Lower leg skin (tissue), 4 donors: ENCODE results near the gene DNAJC17. TPM values are rescaled to one million over a fixed set of nuclear protein-coding genes. Genes with fewer than 3 reads are reported as not detected.
A peak's percentile ranks its signal among the peaks of the same experiment; 100 is the strongest.

ENCODE experiments used
- DNase-seq, 2 donors: peaks; one replicate each; pipeline ENCODE4 v3.0.0-alpha.2; 2019; ENCODE audit warnings: low spot score in 2 of 2
- H3K4me3 ChIP-seq: fragments of 200-600 bp; sonication (generic); 2 replicates; pipeline ENCODE4 v1.5.1; 2017; ENCODE audit warnings: mild to moderate bottlenecking, low read depth; ENCODE audit not compliant: poor library complexity, severe bottlenecking
- POLR2A ChIP-seq, 2 donors: fragments of 450-650 bp; IDR thresholded peaks; one replicate each; pipeline ENCODE4 v1.6.1; 2016 to 2017; ENCODE audit warnings: antibody characterized with exemption in 2 of 2, mild to moderate bottlenecking in 1 of 2, moderate library complexity in 1 of 2
- WGBS, 2 donors: methylation state at CpG; one replicate each; pipeline ENCODE4 v1.1.5; 2018; 5-methylcytosine and 5-hydroxymethylcytosine counted together
- intact Hi-C: fragments of 100-400 bp; cut with DNase I; formaldehyde crosslinking; loops from one replicate; pipeline ENCODE4 v1.15.0; 2023; ENCODE audit warnings: low total_unique reads
- total RNA-seq, 4 donors: library from RNA; depleted of rRNA; stranded (reverse); fragments of >200 nt; gene quantifications; one replicate each; pipeline ENCODE4 v1.1.0, GENCODE V29; 2016
- TF ChIP-seq, protein P1 (sequence below), 3 donors: fragments of 450-650 bp; IDR thresholded peaks; one replicate each; pipeline ENCODE4 v1.5.1; 2016; ENCODE audit warnings: antibody characterized with exemption in 3 of 3, mild to moderate bottlenecking in 3 of 3, moderate library complexity in 2 of 3

DNAJC17 gene, protein sequence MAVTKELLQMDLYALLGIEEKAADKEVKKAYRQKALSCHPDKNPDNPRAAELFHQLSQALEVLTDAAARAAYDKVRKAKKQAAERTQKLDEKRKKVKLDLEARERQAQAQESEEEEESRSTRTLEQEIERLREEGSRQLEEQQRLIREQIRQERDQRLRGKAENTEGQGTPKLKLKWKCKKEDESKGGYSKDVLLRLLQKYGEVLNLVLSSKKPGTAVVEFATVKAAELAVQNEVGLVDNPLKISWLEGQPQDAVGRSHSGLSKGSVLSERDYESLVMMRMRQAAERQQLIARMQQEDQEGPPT
- total RNA-seq, result 10 to 100 TPM; 16.5 to 53.1 (median 29.3) TPM

DNA sequence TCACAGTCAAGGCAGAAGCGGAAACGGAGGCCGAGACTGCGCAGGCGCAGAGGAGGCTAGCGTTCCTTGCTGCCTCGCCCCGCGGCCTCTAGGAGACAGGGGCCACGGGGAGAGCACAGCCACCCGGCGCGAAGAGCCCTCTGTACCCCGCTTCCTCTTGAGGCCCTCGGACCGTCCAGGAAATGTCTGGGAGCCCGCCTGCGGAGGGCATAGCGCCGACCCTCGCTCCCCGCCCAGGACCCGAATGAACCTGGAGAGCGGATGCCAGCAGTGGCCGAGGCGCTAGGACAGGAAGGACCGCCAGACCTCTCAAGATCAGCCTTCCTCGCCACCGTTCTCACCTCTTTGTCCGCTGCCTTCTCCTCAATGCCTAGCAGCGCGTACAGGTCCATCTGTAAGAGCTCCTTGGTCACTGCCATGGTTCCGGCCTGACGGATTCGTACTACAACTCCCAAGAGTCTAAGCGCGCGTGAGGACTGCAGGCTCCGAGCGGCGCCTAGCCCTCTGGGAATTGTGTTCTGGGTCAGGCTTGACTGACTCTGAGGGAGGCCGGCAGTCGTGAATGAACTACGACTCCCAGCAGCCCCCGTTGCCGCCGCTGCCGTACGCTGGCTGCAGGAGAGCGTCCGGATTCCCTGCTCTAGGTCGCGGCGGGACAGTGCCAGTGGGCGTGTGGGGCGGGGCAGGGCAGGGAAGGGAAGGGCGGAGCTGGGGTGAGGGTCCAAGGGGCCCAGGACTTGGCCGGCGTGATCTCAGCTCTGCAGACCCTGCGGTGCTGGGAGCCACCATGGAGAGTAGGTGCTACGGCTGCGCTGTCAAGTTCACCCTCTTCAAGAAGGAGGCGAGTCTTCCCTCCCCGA is at the start of gene DNAJC17, which contains the start of gene ZFYVE19:
TSS of gene DNAJC17 (minus strand) at position 446 of the 860 bp plus-strand sequence. CDS start at position 419, 27 bp downstream.
TSS of gene ZFYVE19 (plus strand) at position 62 of the 860 bp plus-strand sequence. CDS start at position 563, 501 bp downstream.
- TF ChIP-seq, protein P1, sequence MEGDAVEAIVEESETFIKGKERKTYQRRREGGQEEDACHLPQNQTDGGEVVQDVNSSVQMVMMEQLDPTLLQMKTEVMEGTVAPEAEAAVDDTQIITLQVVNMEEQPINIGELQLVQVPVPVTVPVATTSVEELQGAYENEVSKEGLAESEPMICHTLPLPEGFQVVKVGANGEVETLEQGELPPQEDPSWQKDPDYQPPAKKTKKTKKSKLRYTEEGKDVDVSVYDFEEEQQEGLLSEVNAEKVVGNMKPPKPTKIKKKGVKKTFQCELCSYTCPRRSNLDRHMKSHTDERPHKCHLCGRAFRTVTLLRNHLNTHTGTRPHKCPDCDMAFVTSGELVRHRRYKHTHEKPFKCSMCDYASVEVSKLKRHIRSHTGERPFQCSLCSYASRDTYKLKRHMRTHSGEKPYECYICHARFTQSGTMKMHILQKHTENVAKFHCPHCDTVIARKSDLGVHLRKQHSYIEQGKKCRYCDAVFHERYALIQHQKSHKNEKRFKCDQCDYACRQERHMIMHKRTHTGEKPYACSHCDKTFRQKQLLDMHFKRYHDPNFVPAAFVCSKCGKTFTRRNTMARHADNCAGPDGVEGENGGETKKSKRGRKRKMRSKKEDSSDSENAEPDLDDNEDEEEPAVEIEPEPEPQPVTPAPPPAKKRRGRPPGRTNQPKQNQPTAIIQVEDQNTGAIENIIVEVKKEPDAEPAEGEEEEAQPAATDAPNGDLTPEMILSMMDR (IDR thresholded peaks at IDR 0.05), result no peak
- no peak for TF ChIP-seq POLR2A (IDR thresholded peaks at IDR 0.05)
- DNase-seq, result peak; percentile 98 to 99
- intact Hi-C loops, result no loop called here
- 0% methylated on average over 52 to 55 of the region's 64 CpGs for WGBS, 2 donors
- peak within 1 kb of the TSS; percentile 94 for H3K4me3 ChIP-seq

DNA sequence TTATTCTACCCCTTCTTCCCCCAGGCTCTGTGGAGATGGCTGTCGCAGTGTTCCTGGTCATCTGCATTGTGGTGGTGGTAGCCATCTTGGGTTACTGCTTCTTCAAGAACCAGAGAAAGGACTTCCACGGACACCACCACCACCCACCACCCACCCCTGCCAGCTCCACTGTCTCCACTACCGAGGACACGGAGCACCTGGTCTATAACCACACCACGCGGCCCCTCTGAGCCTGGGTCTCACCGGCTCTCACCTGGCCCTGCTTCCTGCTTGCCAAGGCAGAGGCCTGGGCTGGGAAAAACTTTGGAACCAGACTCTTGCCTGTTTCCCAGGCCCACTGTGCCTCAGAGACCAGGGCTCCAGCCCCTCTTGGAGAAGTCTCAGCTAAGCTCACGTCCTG is 49.5 kb upstream of the DNAJC17 start:
- 78 to 86% methylated on average over 7 of the region's 8 CpGs for WGBS, 2 donors
- DNase-seq, result no peak
- no peak overlapping the region for H3K4me3 ChIP-seq
- TF ChIP-seq, protein P1 (IDR thresholded peaks at IDR 0.05), result no peak
- TF ChIP-seq POLR2A (IDR thresholded peaks at IDR 0.05), result no peak
- intact Hi-C loops, result no loop called here

DNA sequence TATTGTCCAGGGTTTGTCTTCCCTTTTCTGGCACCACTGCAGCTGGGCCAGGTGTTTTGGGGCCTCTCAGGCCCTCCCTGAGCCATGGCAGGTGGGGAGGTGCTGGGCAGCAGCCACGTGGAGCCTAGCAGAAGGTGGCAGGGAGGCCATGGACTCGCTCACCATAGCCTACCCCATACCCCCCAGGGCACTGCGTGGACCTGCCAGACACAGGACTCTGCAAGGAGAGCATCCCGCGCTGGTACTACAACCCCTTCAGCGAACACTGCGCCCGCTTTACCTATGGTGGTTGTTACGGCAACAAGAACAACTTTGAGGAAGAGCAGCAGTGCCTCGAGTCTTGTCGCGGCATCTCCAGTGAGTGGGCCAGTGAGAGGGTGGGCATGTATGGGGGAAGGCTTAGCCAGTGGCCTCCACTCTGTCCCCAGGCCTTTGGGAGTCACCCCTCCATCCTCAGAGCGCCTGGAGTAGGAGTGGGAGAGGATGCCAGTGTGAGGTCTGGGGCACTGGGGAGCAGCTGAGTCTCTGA is 48.5 kb upstream of the DNAJC17 start:
- intact Hi-C loops, result no loop called here

DNA sequence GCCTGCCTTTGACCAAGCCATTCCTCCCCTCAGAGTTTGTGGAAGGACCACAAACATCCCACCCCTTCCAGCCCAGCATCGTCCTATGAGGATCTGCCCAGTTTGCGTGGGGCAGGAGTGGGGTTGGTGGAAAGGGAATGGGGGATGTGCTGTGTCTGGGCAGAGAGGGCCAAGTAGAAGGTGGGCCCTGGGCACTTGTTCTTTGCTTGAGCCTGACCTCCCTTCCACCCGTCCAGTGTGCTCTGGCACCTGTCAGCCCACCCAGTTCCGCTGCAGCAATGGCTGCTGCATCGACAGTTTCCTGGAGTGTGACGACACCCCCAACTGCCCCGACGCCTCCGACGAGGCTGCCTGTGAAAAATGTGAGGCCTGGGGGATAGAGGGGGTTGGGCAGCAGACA is 46.9 kb upstream of the DNAJC17 start:
- DNase-seq, result no peak
- no peak overlapping the region for H3K4me3 ChIP-seq
- WGBS, 2 donors, result 67 to 70% methylated on average over 8 to 10 of the region's 10 CpGs
- TF ChIP-seq, protein P1 (IDR thresholded peaks at IDR 0.05), result no peak
- TF ChIP-seq POLR2A (IDR thresholded peaks at IDR 0.05), result no peak
- intact Hi-C loops, result no loop called here

More for the DNA sequence above, 48.5 kb upstream of the DNAJC17 start:
- TF ChIP-seq, protein P1 (IDR thresholded peaks at IDR 0.05), result no peak
- TF ChIP-seq POLR2A (IDR thresholded peaks at IDR 0.05), result no peak
- WGBS, 2 donors, result 75 to 83% methylated on average over 11 to 12 of the region's 13 CpGs
- DNase-seq, result no peak
- H3K4me3 ChIP-seq, result no peak overlapping the region

DNA sequence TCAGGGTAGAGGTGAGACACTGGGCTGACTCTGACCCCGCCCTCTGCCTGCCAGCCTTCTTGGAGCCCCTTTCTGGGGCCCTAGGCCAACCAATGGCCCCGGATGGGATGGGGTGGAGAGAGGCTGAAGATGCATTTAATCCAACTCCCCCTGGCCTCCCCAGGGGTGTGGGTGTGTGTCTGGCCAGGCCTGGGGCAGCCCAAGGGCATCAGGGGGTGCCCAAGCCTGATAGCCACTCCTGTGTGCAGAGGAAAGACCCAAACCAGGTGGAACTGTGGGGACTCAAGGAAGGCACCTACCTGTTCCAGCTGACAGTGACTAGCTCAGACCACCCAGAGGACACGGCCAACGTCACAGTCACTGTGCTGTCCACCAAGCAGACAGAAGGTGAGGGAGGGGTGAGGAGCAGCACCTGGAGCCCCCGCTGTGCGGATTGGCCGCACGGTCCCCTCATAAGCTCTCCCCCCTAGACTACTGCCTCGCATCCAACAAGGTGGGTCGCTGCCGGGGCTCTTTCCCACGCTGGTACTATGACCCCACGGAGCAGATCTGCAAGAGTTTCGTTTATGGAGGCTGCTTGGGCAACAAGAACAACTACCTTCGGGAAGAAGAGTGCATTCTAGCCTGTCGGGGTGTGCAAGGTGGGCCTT is 46.1 kb upstream of the DNAJC17 start:
- intact Hi-C loops, result no loop called here
- TF ChIP-seq POLR2A (IDR thresholded peaks at IDR 0.05), result no peak
- TF ChIP-seq, protein P1 (IDR thresholded peaks at IDR 0.05), result no peak
- 91 to 92% methylated on average over 14 to 16 of the region's 16 CpGs for WGBS, 2 donors
- no peak overlapping the region for H3K4me3 ChIP-seq
- no peak for DNase-seq
